Neural crest cell (in vitro differentiated cells): ENCODE measurements around the gene WAC. TPM values are rescaled to one million over a fixed set of nuclear protein-coding genes. Genes with fewer than 3 reads are reported as not detected.

Experiments used
- DNase-seq: peaks from one replicate; pipeline ENCODE4 v3.0.0; 2021; ENCODE audit warnings: low read depth, mixed read lengths, low spot score
- H3K27ac Mint-ChIP-seq: one replicate; pipeline ENCODE4 v1.8.0; 2021; ENCODE audit warnings: mild to moderate bottlenecking, mixed read lengths; ENCODE audit not compliant: unreplicated experiment
- H3K27me3 Mint-ChIP-seq: 2 replicates; pipeline ENCODE4 v1.8.0; 2021; ENCODE audit warnings: low read depth, mild to moderate bottlenecking, mixed read lengths
- H3K36me3 Mint-ChIP-seq: 2 replicates; pipeline ENCODE4 v1.8.0; 2021; ENCODE audit warnings: low read depth, mild to moderate bottlenecking, mixed read lengths
- H3K4me1 Mint-ChIP-seq: 2 replicates; pipeline ENCODE4 v1.8.0; 2021; ENCODE audit warnings: mixed read lengths
- H3K4me3 Mint-ChIP-seq: one replicate; pipeline ENCODE4 v1.8.0; 2021; ENCODE audit warnings: mild to moderate bottlenecking, mixed read lengths
- H3K9me3 Mint-ChIP-seq: 2 replicates; pipeline ENCODE4 v1.8.0; 2021; ENCODE audit warnings: mixed read lengths
- CTCF ChIP-seq: fragments of 200-600 bp; sonication (generic); conservative IDR thresholded peaks from 2 replicates; pipeline ENCODE4 v1.5.0; 2021; ENCODE audit warnings: antibody characterized with exemption, mild to moderate bottlenecking
- total RNA-seq: library from RNA; stranded (reverse); gene quantifications from 2 replicates; pipeline ENCODE4 v1.2.1, GENCODE V29; 2021

WAC gene
- total RNA-seq, 1 donor from 2014 or later: 123 TPM

GRCh38 chr10:28587270-28587969 is 54.5 kb downstream of the WAC start:
- DNase-seq: no peak

GRCh38 chr10:28587970-28588290 is 55.0 kb downstream of the WAC start:
- Mint-ChIP-seq H3K36me3 (peaks cover 19% of the 10 kb centered on the region), H3K27ac (no peak overlapping the region), H3K4me1 (peaks cover 2% of the 10 kb centered on the region), H3K4me3 (no peak overlapping the region), H3K9me3 (no peaks in the 10 kb centered on the region), H3K27me3 (no peaks in the 10 kb centered on the region)
- no peak for DNase-seq
- no peak for TF ChIP-seq CTCF

More at GRCh38 chr10:28587270-28587969, 54.5 kb downstream of the WAC start:
- Mint-ChIP-seq H3K27ac (no peak overlapping the region), H3K4me3 (no peak overlapping the region), H3K27me3 (no peaks in the 10 kb centered on the region), H3K9me3 (no peaks in the 10 kb centered on the region), H3K36me3 (peaks cover 16% of the 10 kb centered on the region), H3K4me1 (no peaks in the 10 kb centered on the region)
- no peak for TF ChIP-seq CTCF

- no peak for DNase-seq
- peaks cover 4% of the 10 kb centered on the region for H3K4me1 Mint-ChIP-seq
- no peak overlapping the region for H3K4me3 Mint-ChIP-seq
- H3K9me3 Mint-ChIP-seq: no peaks in the 10 kb centered on the region
- H3K27ac Mint-ChIP-seq: no peak overlapping the region
- no peak for TF ChIP-seq CTCF
- peaks cover 23% of the 10 kb centered on the region for H3K36me3 Mint-ChIP-seq
- no peaks in the 10 kb centered on the region for H3K27me3 Mint-ChIP-seq
Measured at GRCh38 chr10:28592953-28593352, 60.0 kb downstream of the WAC start.

GRCh38 chr10:28593811-28594210 is 60.9 kb downstream of the WAC start:
- no peak overlapping the region for H3K27ac Mint-ChIP-seq
- TF ChIP-seq CTCF: no peak
- H3K4me1 Mint-ChIP-seq: peaks cover 9% of the 10 kb centered on the region
- H3K36me3 Mint-ChIP-seq: peaks cover 23% of the 10 kb centered on the region
- DNase-seq: no peak
- no peak overlapping the region for H3K4me3 Mint-ChIP-seq
- no peaks in the 10 kb centered on the region for H3K9me3 Mint-ChIP-seq
- H3K27me3 Mint-ChIP-seq: no peaks in the 10 kb centered on the region

GRCh38 chr10:28594406-28594805 is 61.5 kb downstream of the WAC start:
- H3K36me3 Mint-ChIP-seq: peaks cover 20% of the 10 kb centered on the region

More at GRCh38 chr10:28594406-28594805, 61.5 kb downstream of the WAC start:
- H3K27ac Mint-ChIP-seq: peak overlapping the region; percentile 68
- TF ChIP-seq CTCF: no peak
- peaks cover 9% of the 10 kb centered on the region for H3K4me1 Mint-ChIP-seq
- H3K4me3 Mint-ChIP-seq: no peak overlapping the region
- no peaks in the 10 kb centered on the region for H3K27me3 Mint-ChIP-seq
- H3K9me3 Mint-ChIP-seq: no peaks in the 10 kb centered on the region
- no peak for DNase-seq
